Panc1 (cell line): ENCODE measurements around the gene NRAS. TPM values are rescaled to one million over a fixed set of nuclear protein-coding genes. Genes with fewer than 3 reads are reported as not detected.
A peak's percentile ranks its signal among the peaks of the same experiment; 100 is the strongest.

Experiments
- ATAC-seq: fragments of 200-7000 bp; cut with Tn5 transposase; 2 replicates; pipeline ENCODE4 v1.9.1; 2020; ENCODE audit warnings: mild to moderate bottlenecking, moderate library complexity
- BruUV-seq: library from RNA; stranded (reverse); fragments of 400-500 nt; replicated peaks from 2 replicates; lab custom pipeline; 2021; lab: Mats Ljungman, UMichigan
- CTCF ChIA-PET: fragments of 300-600 bp; sonication (Branson Sonifier 250); formaldehyde crosslinking; loops from one replicate; lab custom pipeline; 2022; ENCODE audit warnings: antibody characterized with exemption; lab: Charles Lee
- POLR2A ChIA-PET: fragments of 300-600 bp; sonication (Branson Sonifier 250); formaldehyde crosslinking; loops from one replicate; lab custom pipeline; 2022; ENCODE audit warnings: antibody characterized with exemption; lab: Charles Lee
- DNase-seq: peaks from one replicate; pipeline ENCODE4 v3.0.0-alpha.2; 2010; ENCODE audit warnings: low read depth, low spot score
- H3K27ac ChIP-seq: 2 replicates; pipeline ENCODE4 v1.5.1; 2011; ENCODE audit warnings: mild to moderate bottlenecking, low read length, inconsistent platforms
- H3K27me3 ChIP-seq: fragments of 200-500 bp; sonication (Bioruptor generic); 2 replicates; pipeline ENCODE4 v1.6.0; 2014; ENCODE audit warnings: low read length, inconsistent platforms; ENCODE audit not compliant: control insufficient read depth, insufficient read depth
- H3K36me3 ChIP-seq: fragments of 200-500 bp; sonication (Bioruptor generic); 2 replicates; pipeline ENCODE4 v1.5.1; 2014; ENCODE audit warnings: inconsistent platforms, mild to moderate bottlenecking, low read length, moderate library complexity; ENCODE audit not compliant: control insufficient read depth, insufficient read depth
- H3K4me1 ChIP-seq: 2 replicates; pipeline ENCODE4 v1.5.1; 2011; ENCODE audit warnings: inconsistent platforms, mild to moderate bottlenecking, low read length, moderate library complexity; ENCODE audit not compliant: control insufficient read depth, insufficient read depth
- H3K4me3 ChIP-seq, 2 experiments: 2 replicates each; pipeline ENCODE4 v1.5.1; 2011 to 2012; ENCODE audit warnings: low read depth in 2 of 2, low read length in 2 of 2, mild to moderate bottlenecking in 2 of 2, inconsistent platforms in 1 of 2, moderate library complexity in 1 of 2
- H3K9me3 ChIP-seq: fragments of 200-500 bp; sonication (Bioruptor generic); 2 replicates; pipeline ENCODE4 v1.5.1; 2014; ENCODE audit warnings: low read depth, mild to moderate bottlenecking, inconsistent platforms, low read length, moderate library complexity; ENCODE audit not compliant: control insufficient read depth, insufficient read depth
- CTCF ChIP-seq: fragments of 450-650 bp; IDR thresholded peaks from 2 replicates; pipeline ENCODE4 v1.5.1; 2017; ENCODE audit warnings: mild to moderate bottlenecking
- POLR2AphosphoS5 ChIP-seq: IDR thresholded peaks from 2 replicates; pipeline ENCODE4 v1.6.1; 2012; ENCODE audit warnings: mild to moderate bottlenecking, low read depth, low read length, moderate library complexity
- SIN3A ChIP-seq: IDR thresholded peaks from 2 replicates; pipeline ENCODE4 v1.6.1; 2012; ENCODE audit warnings: low read depth, mild to moderate bottlenecking, low read length, moderate library complexity, borderline replicate concordance; ENCODE audit not compliant: insufficient read depth
- TCF7L2 ChIP-seq: IDR thresholded peaks from 2 replicates; pipeline ENCODE4 v1.6.1; 2011; ENCODE audit warnings: mild to moderate bottlenecking, low read depth, low read length, inconsistent platforms
- in situ Hi-C: cut with HindIII; loops from 2 replicates; pipeline ENCODE4 v1.10.0; 2016; ENCODE audit warnings: low sequenced_read_pairs, low pct_unique_long_range_greater_than_20kb
- intact Hi-C: fragments of 100-400 bp; cut with micrococcal nuclease; formaldehyde crosslinking; loops from one replicate; pipeline ENCODE4 v1.10.0; 2022; ENCODE audit not compliant: unreplicated experiment
- total RNA-seq: library from RNA; stranded (reverse); gene quantifications from one replicate; pipeline ENCODE4 v1.2.1, GENCODE V29; 2021; ENCODE audit not compliant: unreplicated experiment
- TF ChIP-seq, protein P1 (sequence below), 2 experiments: IDR thresholded peaks; 2 replicates each; pipeline ENCODE4 v1.6.1; 2011 to 2012; ENCODE audit warnings: low read depth in 2 of 2, control low read depth in 1 of 2, low read length in 1 of 2, mild to moderate bottlenecking in 1 of 2, moderate library complexity in 1 of 2; ENCODE audit not compliant: insufficient read depth in 1 of 2

NRAS gene
- total RNA-seq, 1 experiment from 2014 or later, result 50.2 TPM

DNA sequence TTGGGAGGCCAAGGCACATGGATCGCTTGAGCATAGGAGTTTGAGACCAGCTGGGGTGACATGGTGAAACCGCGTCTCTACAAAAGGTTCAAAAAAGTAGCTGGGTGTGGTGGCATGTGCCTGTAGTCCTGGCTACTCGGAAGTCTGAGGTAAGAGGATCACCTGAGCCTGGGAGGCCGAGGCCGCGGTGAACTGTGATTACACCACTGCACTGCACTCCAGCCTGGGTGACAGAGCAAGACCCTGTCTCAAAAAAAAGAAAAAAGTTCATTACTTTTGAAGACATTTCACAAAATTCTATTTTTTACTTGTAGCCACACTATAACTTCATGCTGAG, 44.7 kb downstream of the NRAS start:
- Histone ChIP-seq H3K36me3 (no peaks in the 10 kb centered on the region; the same call in 1 of the 2 replicates), H3K9me3 (no peaks in the 10 kb centered on the region), H3K4me1 (no peaks in the 10 kb centered on the region), H3K4me3 (no peak overlapping the region), H3K27me3 (peaks cover 5% of the 10 kb centered on the region; the same call in 1 of the 2 replicates), H3K27ac (no peak overlapping the region)
- ChIA-PET CTCF (no interaction called here), POLR2A (no interaction called here)
- intact Hi-C loops (loop anchor here (5.0 kb wide), 1 partner anchor 325 kb away; no protein-coding TSS in a partner anchor), in situ Hi-C loops (no loop called here)
- no TSS peak for BruUV-seq
- TF ChIP-seq POLR2AphosphoS5 (no peak), TCF7L2 (no peak), SIN3A (no peak), CTCF (no peak)
- TF ChIP-seq, protein P1, sequence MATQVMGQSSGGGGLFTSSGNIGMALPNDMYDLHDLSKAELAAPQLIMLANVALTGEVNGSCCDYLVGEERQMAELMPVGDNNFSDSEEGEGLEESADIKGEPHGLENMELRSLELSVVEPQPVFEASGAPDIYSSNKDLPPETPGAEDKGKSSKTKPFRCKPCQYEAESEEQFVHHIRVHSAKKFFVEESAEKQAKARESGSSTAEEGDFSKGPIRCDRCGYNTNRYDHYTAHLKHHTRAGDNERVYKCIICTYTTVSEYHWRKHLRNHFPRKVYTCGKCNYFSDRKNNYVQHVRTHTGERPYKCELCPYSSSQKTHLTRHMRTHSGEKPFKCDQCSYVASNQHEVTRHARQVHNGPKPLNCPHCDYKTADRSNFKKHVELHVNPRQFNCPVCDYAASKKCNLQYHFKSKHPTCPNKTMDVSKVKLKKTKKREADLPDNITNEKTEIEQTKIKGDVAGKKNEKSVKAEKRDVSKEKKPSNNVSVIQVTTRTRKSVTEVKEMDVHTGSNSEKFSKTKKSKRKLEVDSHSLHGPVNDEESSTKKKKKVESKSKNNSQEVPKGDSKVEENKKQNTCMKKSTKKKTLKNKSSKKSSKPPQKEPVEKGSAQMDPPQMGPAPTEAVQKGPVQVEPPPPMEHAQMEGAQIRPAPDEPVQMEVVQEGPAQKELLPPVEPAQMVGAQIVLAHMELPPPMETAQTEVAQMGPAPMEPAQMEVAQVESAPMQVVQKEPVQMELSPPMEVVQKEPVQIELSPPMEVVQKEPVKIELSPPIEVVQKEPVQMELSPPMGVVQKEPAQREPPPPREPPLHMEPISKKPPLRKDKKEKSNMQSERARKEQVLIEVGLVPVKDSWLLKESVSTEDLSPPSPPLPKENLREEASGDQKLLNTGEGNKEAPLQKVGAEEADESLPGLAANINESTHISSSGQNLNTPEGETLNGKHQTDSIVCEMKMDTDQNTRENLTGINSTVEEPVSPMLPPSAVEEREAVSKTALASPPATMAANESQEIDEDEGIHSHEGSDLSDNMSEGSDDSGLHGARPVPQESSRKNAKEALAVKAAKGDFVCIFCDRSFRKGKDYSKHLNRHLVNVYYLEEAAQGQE (IDR thresholded peaks at IDR 0.05; ENCODE audit: insufficient read depth in 1 of 2, low read depth in 2 of 2, low read length in 1 of 2), result no peak
- no peak for ATAC-seq
- DNase-seq, result no peak

DNA sequence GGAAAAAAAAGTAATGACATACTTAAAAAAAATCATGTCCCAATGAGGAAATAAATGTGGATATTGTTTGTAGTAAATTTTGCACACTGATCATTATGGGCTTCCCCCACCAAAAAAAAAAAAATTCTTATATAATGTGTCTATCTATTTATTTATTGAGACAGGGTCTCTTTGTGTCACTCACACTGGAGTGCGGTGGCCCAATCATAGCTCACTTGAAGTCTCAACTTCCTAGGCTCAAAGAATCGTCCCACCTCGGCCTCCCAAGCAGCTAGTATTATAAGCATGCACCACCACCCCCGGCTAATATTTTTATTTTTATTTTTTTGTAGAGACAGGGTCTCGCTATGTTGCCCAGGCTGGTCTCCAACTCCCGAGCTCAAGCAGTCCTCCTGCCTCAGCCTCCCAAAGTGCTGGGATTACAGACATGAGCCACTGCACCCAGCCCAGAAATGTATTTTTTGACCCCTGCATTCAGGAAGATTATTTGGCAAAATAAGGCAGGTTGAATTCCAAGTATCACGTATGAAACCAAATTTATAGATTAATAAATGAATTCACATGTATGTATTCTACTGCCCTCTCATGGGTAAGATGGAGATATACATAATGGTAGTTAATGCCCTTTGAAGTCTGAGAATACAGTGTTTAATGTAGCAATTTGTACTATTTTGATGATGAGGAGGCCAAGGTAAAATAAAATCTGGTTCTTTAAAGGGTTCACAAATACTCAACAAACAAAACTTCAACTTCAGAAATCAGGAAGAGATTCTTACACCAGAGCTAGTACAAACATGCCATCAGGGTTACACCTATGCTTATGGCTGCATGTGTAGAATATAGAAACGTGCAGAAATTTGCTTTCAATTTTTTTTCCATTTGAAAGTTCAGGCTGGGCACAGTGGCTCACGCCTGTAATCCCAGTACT, 45.3 kb downstream of the NRAS start:
- H3K27ac ChIP-seq, result no peak overlapping the region
- H3K4me3 ChIP-seq, result no peak overlapping the region
- no peaks in the 10 kb centered on the region; the same call in 1 of the 2 replicates for H3K36me3 ChIP-seq
- H3K4me1 ChIP-seq, result no peaks in the 10 kb centered on the region
- in situ Hi-C loops (no loop called here), intact Hi-C loops (loop anchor here (5.0 kb wide), 1 partner anchor 324 kb away; no protein-coding TSS in a partner anchor)
- peaks cover 4% of the 10 kb centered on the region; the same call in 1 of the 2 replicates for H3K27me3 ChIP-seq
- TF ChIP-seq, protein P1 (IDR thresholded peaks at IDR 0.05; ENCODE audit: insufficient read depth in 1 of 2, low read depth in 2 of 2, low read length in 1 of 2), result no peak
- TF ChIP-seq CTCF, result peak; percentile 58
- peak; percentile 72; the same call in 1 of the 2 replicates for TF ChIP-seq TCF7L2
- DNase-seq (no peak), ATAC-seq (no peak)
- BruUV-seq, result no TSS peak
- POLR2A ChIA-PET, result no interaction called here
- H3K9me3 ChIP-seq, result no peaks in the 10 kb centered on the region
- CTCF ChIA-PET, result interaction anchor here (0.6 kb wide), 1 partner anchor 54 kb away, joined by 4 read pairs; no protein-coding TSS in a partner anchor
